Cardiac muscle cell (in vitro differentiated cells and primary cell): Measurements from ENCODE around the gene ATP13A4. TPM values are rescaled to one million over a fixed set of nuclear protein-coding genes. Genes with fewer than 3 reads are reported as not detected.
"Not testable (repeated sequence)": the region's sequence is repeated elsewhere in the genome, so short reads cannot be mapped to it uniquely, and the experiment has no call there.

Source experiments
- DNase-seq, 2 donors: peaks; one replicate each; pipeline versions ENCODE4 v3.0.0 to v3.0.0-alpha.2; 2010 to 2017; ENCODE audit warnings: low read depth in 1 of 2, low spot score in 1 of 2
- H3K27ac ChIP-seq: fragments of 200-600 bp; sonication (generic); 2 replicates; pipeline ENCODE4 v1.5.1; 2016
- H3K27me3 ChIP-seq: fragments of 200-600 bp; sonication (generic); 2 replicates; pipeline ENCODE4 v1.6.0; 2016; ENCODE audit warnings: control low read depth
- H3K36me3 ChIP-seq: fragments of 200-600 bp; sonication (generic); 2 replicates; pipeline ENCODE4 v1.5.1; 2016; ENCODE audit warnings: control low read depth
- H3K4me1 ChIP-seq: fragments of 200-600 bp; sonication (generic); 2 replicates; pipeline ENCODE4 v1.8.1; 2017; ENCODE audit warnings: low read depth, mild to moderate bottlenecking, mixed run types
- H3K4me3 ChIP-seq: fragments of 200-600 bp; sonication (generic); 2 replicates; pipeline ENCODE4 v1.5.1; 2016; ENCODE audit warnings: mild to moderate bottlenecking
- H3K9me3 ChIP-seq: fragments of 200-600 bp; sonication (generic); 2 replicates; pipeline ENCODE4 v1.5.1; 2017; ENCODE audit warnings: low read depth, mild to moderate bottlenecking, control low read depth
- CTCF ChIP-seq: IDR thresholded peaks from 2 replicates; pipeline ENCODE4 v1.5.1; 2012; ENCODE audit warnings: low read depth, mild to moderate bottlenecking, low read length
- polyA plus RNA-seq: library from polyadenylated mRNA; unstranded; fragments of >200 nt; fragmentation: Nextera tagmentation; extraction: Ambion mirVana; gene quantifications from 2 replicates; pipeline ENCODE4 v1.2.1, GENCODE V29; 2016
- total RNA-seq: library from RNA; depleted of rRNA; stranded (reverse); fragments of >200 nt; gene quantifications from 2 replicates; pipeline ENCODE4 v1.2.3, GENCODE V29; 2016

The ATP13A4 gene
- total and polyA plus RNA-seq, 2 experiments from 2014 or later = 1.0 to 3.0 TPM

GRCh38 chr3:193544289-193544688 lies 10.4 kb downstream of the ATP13A4 start:
- TF ChIP-seq CTCF = no peak
- no peak for DNase-seq
- Histone ChIP-seq H3K4me3 (no peak overlapping the region), H3K36me3 (no peaks in the 10 kb centered on the region), H3K9me3 (no peaks in the 10 kb centered on the region), H3K27me3 (no peaks in the 10 kb centered on the region), H3K4me1 (no peaks in the 10 kb centered on the region), H3K27ac (no peak overlapping the region)

- Histone ChIP-seq H3K9me3 (no peaks in the 10 kb centered on the region), H3K4me1 (no peaks in the 10 kb centered on the region), H3K27me3 (no peaks in the 10 kb centered on the region), H3K4me3 (no peak overlapping the region), H3K27ac (no peak overlapping the region), H3K36me3 (no peaks in the 10 kb centered on the region)
- no peak for TF ChIP-seq CTCF
- no peak for DNase-seq
Observed at GRCh38 chr3:193530231-193531165, 24.2 kb downstream of the ATP13A4 start.

GRCh38 chr3:193526085-193526484 lies 28.6 kb downstream of the ATP13A4 start:
- DNase-seq, H3K27ac ChIP-seq, H3K4me3 ChIP-seq, H3K4me1 ChIP-seq, H3K27me3 ChIP-seq, H3K9me3 ChIP-seq, H3K36me3 ChIP-seq: not testable (repeated sequence)

GRCh38 chr3:193522473-193522872 lies 32.2 kb downstream of the ATP13A4 start:
- H3K4me1 ChIP-seq = no peaks in the 10 kb centered on the region
- H3K36me3 ChIP-seq = no peaks in the 10 kb centered on the region
- TF ChIP-seq CTCF = no peak
- no peak for DNase-seq
- H3K27ac ChIP-seq = no peak overlapping the region
- H3K4me3 ChIP-seq = no peak overlapping the region
- no peaks in the 10 kb centered on the region for H3K9me3 ChIP-seq
- no peaks in the 10 kb centered on the region for H3K27me3 ChIP-seq

- H3K4me3 ChIP-seq = no peak overlapping the region
- no peak overlapping the region for H3K27ac ChIP-seq
- H3K27me3 ChIP-seq = no peaks in the 10 kb centered on the region
- TF ChIP-seq CTCF = no peak
- H3K4me1 ChIP-seq = no peaks in the 10 kb centered on the region
- no peaks in the 10 kb centered on the region for H3K9me3 ChIP-seq
- DNase-seq = no peak
- no peaks in the 10 kb centered on the region for H3K36me3 ChIP-seq
Observed at GRCh38 chr3:193520738-193521137, 34.0 kb downstream of the ATP13A4 start.

- no peaks in the 10 kb centered on the region for H3K27me3 ChIP-seq
- DNase-seq = no peak
- H3K27ac ChIP-seq = no peak overlapping the region
- H3K4me3 ChIP-seq = no peak overlapping the region
- no peak for TF ChIP-seq CTCF
- no peaks in the 10 kb centered on the region for H3K36me3 ChIP-seq
- H3K9me3 ChIP-seq = no peaks in the 10 kb centered on the region
- H3K4me1 ChIP-seq = no peaks in the 10 kb centered on the region
Observed at GRCh38 chr3:193515966-193516365, 38.7 kb downstream of the ATP13A4 start.
